ENCODE measurements around the gene JAZF1.

DNA sequence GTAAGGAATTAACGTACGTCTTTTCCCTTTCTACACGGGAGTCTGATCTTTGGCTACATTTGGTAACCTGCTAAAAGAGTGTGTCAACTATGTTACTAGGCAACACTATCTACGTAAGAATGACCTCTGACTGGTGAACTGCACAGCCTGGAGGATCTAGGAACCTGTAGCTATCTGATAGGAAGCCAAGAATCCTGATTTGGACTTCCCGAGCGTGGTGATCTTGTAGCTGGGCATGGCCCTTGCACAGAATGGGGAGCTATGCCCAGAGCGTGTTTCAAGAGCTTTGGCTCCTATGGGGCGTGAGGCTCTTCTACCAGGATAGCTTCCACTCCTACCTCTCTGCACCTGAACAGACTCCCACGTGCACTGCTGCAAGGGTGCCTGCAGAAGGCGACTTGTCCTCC, 283.2 kb downstream of the JAZF1 start:
- no peak for TF ChIP-seq JUND (IDR thresholded peaks at IDR 0.05)
- TF ChIP-seq POLR2A (IDR thresholded peaks at IDR 0.05; ENCODE audit: borderline replicate concordance, extremely low read depth, insufficient read depth, insufficient read length), result no peak
- TF ChIP-seq, protein P1, sequence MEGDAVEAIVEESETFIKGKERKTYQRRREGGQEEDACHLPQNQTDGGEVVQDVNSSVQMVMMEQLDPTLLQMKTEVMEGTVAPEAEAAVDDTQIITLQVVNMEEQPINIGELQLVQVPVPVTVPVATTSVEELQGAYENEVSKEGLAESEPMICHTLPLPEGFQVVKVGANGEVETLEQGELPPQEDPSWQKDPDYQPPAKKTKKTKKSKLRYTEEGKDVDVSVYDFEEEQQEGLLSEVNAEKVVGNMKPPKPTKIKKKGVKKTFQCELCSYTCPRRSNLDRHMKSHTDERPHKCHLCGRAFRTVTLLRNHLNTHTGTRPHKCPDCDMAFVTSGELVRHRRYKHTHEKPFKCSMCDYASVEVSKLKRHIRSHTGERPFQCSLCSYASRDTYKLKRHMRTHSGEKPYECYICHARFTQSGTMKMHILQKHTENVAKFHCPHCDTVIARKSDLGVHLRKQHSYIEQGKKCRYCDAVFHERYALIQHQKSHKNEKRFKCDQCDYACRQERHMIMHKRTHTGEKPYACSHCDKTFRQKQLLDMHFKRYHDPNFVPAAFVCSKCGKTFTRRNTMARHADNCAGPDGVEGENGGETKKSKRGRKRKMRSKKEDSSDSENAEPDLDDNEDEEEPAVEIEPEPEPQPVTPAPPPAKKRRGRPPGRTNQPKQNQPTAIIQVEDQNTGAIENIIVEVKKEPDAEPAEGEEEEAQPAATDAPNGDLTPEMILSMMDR (IDR thresholded peaks at IDR 0.05 in 2 of 3, conservative IDR thresholded peaks at IDR 0.05 in 1 of 3; ENCODE audit: borderline replicate concordance in 1 of 3, insufficient read depth in 1 of 3, low read depth in 2 of 3, low read length in 2 of 3), result no peak
- no peak for TF ChIP-seq EGR1 (IDR thresholded peaks at IDR 0.05; ENCODE audit: low read depth)
- no peak for TF ChIP-seq POLR2AphosphoS5 (IDR thresholded peaks at IDR 0.05; ENCODE audit: low read depth, low read length)
- TF ChIP-seq, protein P2, sequence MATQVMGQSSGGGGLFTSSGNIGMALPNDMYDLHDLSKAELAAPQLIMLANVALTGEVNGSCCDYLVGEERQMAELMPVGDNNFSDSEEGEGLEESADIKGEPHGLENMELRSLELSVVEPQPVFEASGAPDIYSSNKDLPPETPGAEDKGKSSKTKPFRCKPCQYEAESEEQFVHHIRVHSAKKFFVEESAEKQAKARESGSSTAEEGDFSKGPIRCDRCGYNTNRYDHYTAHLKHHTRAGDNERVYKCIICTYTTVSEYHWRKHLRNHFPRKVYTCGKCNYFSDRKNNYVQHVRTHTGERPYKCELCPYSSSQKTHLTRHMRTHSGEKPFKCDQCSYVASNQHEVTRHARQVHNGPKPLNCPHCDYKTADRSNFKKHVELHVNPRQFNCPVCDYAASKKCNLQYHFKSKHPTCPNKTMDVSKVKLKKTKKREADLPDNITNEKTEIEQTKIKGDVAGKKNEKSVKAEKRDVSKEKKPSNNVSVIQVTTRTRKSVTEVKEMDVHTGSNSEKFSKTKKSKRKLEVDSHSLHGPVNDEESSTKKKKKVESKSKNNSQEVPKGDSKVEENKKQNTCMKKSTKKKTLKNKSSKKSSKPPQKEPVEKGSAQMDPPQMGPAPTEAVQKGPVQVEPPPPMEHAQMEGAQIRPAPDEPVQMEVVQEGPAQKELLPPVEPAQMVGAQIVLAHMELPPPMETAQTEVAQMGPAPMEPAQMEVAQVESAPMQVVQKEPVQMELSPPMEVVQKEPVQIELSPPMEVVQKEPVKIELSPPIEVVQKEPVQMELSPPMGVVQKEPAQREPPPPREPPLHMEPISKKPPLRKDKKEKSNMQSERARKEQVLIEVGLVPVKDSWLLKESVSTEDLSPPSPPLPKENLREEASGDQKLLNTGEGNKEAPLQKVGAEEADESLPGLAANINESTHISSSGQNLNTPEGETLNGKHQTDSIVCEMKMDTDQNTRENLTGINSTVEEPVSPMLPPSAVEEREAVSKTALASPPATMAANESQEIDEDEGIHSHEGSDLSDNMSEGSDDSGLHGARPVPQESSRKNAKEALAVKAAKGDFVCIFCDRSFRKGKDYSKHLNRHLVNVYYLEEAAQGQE (IDR thresholded peaks at IDR 0.05; ENCODE audit: low read depth), result no peak
- no peak for TF ChIP-seq CEBPB (IDR thresholded peaks at IDR 0.05; ENCODE audit: low read depth)
- TF ChIP-seq, protein P3, sequence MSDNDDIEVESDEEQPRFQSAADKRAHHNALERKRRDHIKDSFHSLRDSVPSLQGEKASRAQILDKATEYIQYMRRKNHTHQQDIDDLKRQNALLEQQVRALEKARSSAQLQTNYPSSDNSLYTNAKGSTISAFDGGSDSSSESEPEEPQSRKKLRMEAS (IDR thresholded peaks at IDR 0.05), result no peak
- no peak for TF ChIP-seq YY1 (IDR thresholded peaks at IDR 0.05; ENCODE audit: extremely low read depth, insufficient replicate concordance, low read depth, low read length)
- TF ChIP-seq SIN3A (IDR thresholded peaks at IDR 0.05; ENCODE audit: low read depth), result no peak
- TF ChIP-seq FOSL1 (IDR thresholded peaks at IDR 0.05; ENCODE audit: low read depth), result no peak
- TF ChIP-seq CBX3 (IDR thresholded peaks at IDR 0.05; ENCODE audit: low read depth), result no peak
- TF ChIP-seq, protein P4, sequence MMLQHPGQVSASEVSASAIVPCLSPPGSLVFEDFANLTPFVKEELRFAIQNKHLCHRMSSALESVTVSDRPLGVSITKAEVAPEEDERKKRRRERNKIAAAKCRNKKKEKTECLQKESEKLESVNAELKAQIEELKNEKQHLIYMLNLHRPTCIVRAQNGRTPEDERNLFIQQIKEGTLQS (IDR thresholded peaks at IDR 0.05), result no peak
